A673 (cell line): ENCODE measurements around the gene FAM124A.

Source experiments
- EZH2 ChIP-seq: fragments of 200-600 bp; sonication (generic); IDR thresholded peaks from 2 replicates; pipeline ENCODE4 v1.6.1; 2017; ENCODE audit warnings: borderline replicate concordance, low read depth, mild to moderate bottlenecking, mixed read lengths, antibody characterized with exemption, low read length; ENCODE audit not compliant: poor library complexity, severe bottlenecking
- TF ChIP-seq, protein P1 (sequence below): fragments of 300-800, 200-600 bp; sonication (generic); conservative IDR thresholded peaks from 2 replicates; pipeline ENCODE4 v1.5.1; 2017; ENCODE audit warnings: low read depth, mild to moderate bottlenecking, antibody characterized with exemption, low read length, moderate library complexity, mixed read lengths

DNA sequence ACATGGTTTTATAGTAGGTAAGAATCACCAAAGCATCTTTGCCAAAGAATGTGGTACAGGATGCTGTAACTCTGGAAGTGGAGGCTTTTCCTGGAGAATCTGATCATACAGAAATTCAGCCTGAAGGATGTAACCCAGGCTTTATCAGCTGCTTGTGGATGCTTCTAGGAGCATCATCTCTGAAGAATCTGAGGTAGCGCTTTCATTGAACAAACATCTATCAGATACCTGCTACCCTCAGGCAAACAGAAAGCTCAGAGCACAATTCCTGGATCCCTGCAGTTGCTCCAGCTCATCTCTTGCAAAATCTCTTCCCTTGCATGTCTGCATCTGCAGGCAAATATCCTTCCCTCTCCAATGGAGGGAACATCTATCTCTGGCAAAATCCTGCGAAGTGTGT, 9.3 kb downstream of the FAM124A start:
- TF ChIP-seq, protein P1, sequence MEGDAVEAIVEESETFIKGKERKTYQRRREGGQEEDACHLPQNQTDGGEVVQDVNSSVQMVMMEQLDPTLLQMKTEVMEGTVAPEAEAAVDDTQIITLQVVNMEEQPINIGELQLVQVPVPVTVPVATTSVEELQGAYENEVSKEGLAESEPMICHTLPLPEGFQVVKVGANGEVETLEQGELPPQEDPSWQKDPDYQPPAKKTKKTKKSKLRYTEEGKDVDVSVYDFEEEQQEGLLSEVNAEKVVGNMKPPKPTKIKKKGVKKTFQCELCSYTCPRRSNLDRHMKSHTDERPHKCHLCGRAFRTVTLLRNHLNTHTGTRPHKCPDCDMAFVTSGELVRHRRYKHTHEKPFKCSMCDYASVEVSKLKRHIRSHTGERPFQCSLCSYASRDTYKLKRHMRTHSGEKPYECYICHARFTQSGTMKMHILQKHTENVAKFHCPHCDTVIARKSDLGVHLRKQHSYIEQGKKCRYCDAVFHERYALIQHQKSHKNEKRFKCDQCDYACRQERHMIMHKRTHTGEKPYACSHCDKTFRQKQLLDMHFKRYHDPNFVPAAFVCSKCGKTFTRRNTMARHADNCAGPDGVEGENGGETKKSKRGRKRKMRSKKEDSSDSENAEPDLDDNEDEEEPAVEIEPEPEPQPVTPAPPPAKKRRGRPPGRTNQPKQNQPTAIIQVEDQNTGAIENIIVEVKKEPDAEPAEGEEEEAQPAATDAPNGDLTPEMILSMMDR = no peak
- no peak for TF ChIP-seq EZH2
